Endodermal cell (in vitro differentiated cells): ENCODE data around the gene MTFR1L. TPM values are rescaled to one million over a fixed set of nuclear protein-coding genes. Genes with fewer than 3 reads are reported as not detected.

Experiments
- DNase-seq: peaks from one replicate; pipeline ENCODE4 v3.0.0-alpha.2; 2017
- H3K27ac ChIP-seq: 2 replicates; pipeline ENCODE4 v1.5.1; 2013; ENCODE audit warnings: mild to moderate bottlenecking, low read depth, low read length, moderate library complexity
- H3K27me3 ChIP-seq: 2 replicates; pipeline ENCODE4 v1.6.1; 2013; ENCODE audit warnings: mild to moderate bottlenecking, low read length, moderate library complexity; ENCODE audit not compliant: insufficient read depth, control insufficient read depth, poor library complexity, severe bottlenecking
- H3K36me3 ChIP-seq: 2 replicates; pipeline ENCODE4 v1.7.0; 2013; ENCODE audit warnings: mild to moderate bottlenecking, low read length, moderate library complexity; ENCODE audit not compliant: control insufficient read depth, insufficient read depth
- H3K4me1 ChIP-seq: one replicate; pipeline ENCODE4 v1.7.0; 2013; ENCODE audit warnings: low read length; ENCODE audit not compliant: control insufficient read depth, insufficient read depth
- H3K4me3 ChIP-seq: 2 replicates; pipeline ENCODE4 v1.5.1; 2013; ENCODE audit warnings: mild to moderate bottlenecking, low read length, moderate library complexity
- H3K9ac ChIP-seq: 2 replicates; pipeline ENCODE4 v1.6.1; 2013; ENCODE audit warnings: mild to moderate bottlenecking, low read length, moderate library complexity; ENCODE audit not compliant: poor library complexity, severe bottlenecking; ENCODE audit errors: extremely low read depth
- H3K9me3 ChIP-seq: 2 replicates; pipeline ENCODE4 v1.6.1; 2013; ENCODE audit warnings: mild to moderate bottlenecking, low read length, moderate library complexity; ENCODE audit not compliant: control insufficient read depth
- H3K27ac Mint-ChIP-seq: 2 replicates; pipeline ENCODE4 v1.8.0; 2020; ENCODE audit warnings: mixed read lengths
- H3K27me3 Mint-ChIP-seq: 2 replicates; pipeline ENCODE4 v1.8.0; 2021; ENCODE audit warnings: mild to moderate bottlenecking, mixed read lengths; ENCODE audit not compliant: insufficient read depth
- H3K36me3 Mint-ChIP-seq: 2 replicates; pipeline ENCODE4 v1.8.0; 2020; ENCODE audit warnings: low read depth, mixed read lengths
- H3K4me1 Mint-ChIP-seq: 2 replicates; pipeline ENCODE4 v1.8.0; 2020; ENCODE audit warnings: mixed read lengths
- H3K4me3 Mint-ChIP-seq: 2 replicates; pipeline ENCODE4 v1.8.0; 2020; ENCODE audit warnings: mild to moderate bottlenecking, moderate library complexity, mixed read lengths
- H3K9me3 Mint-ChIP-seq: 2 replicates; pipeline ENCODE4 v1.8.0; 2020; ENCODE audit warnings: mild to moderate bottlenecking, mixed read lengths
- CTCF ChIP-seq: fragments of 200-600 bp; sonication (generic); conservative IDR thresholded peaks from 2 replicates; pipeline ENCODE4 v1.5.0; 2021; ENCODE audit warnings: antibody characterized with exemption, mild to moderate bottlenecking
- WGBS, 2 experiments: methylation state at CpG; one replicate each; pipeline versions ENCODE4 v1.1.5 to v1.1.7; 2013; ENCODE audit warnings: missing lambda C conversion rate in 2 of 2, mixed read lengths in 1 of 2; ENCODE audit not compliant: insufficient coverage in 1 of 2, insufficient read length in 1 of 2; 5-methylcytosine and 5-hydroxymethylcytosine counted together
- total RNA-seq, 2 donors: library from RNA; stranded (reverse); fragmentation: NEBNext Ultra II Directional in 1 of 2; extraction: Animal tissue kit (Norgen Biotek cat#: 25700) in 1 of 2; gene quantifications; 2 replicates in 1 of 2; 3 replicates in 1 of 2; pipeline ENCODE4 v1.2.1, GENCODE V29; 2021

Gene MTFR1L
- total RNA-seq, 2 donors from 2014 or later = 31.6 to 36.2 TPM

- Histone ChIP-seq H3K9ac (peak overlapping the region; percentile 87), H3K27ac (no peak overlapping the region), H3K36me3 (no peaks in the 10 kb centered on the region), H3K27me3 (no peaks in the 10 kb centered on the region), H3K9me3 (no peaks in the 10 kb centered on the region), H3K4me3 (peak overlapping the region; percentile 95), H3K4me1 (no peaks in the 10 kb centered on the region)
- H3K27ac Mint-ChIP-seq = peak overlapping the region; percentile 98
- H3K4me1 Mint-ChIP-seq = peaks cover 16% of the 10 kb centered on the region
- H3K36me3 Mint-ChIP-seq = peaks cover 21% of the 10 kb centered on the region
- H3K9me3 Mint-ChIP-seq = no peaks in the 10 kb centered on the region
- peak overlapping the region; percentile 94 for H3K4me3 Mint-ChIP-seq
- no peak for TF ChIP-seq CTCF
- no peak for DNase-seq
- 33 to 75% methylated on average over 3 to 7 of the region's 7 CpGs for WGBS, 2 experiments
- H3K27me3 Mint-ChIP-seq = no peaks in the 10 kb centered on the region
Measured at GRCh38 chr1:25858494-25858893, 38.7 kb downstream of the MTFR1L start.

- H3K27me3 ChIP-seq = no peaks in the 10 kb centered on the region
- H3K36me3 Mint-ChIP-seq = peaks cover 21% of the 10 kb centered on the region
- TF ChIP-seq CTCF = no peak
- no peaks in the 10 kb centered on the region for H3K9me3 Mint-ChIP-seq
- no peaks in the 10 kb centered on the region for H3K27me3 Mint-ChIP-seq
- H3K36me3 ChIP-seq = no peaks in the 10 kb centered on the region
- H3K9ac ChIP-seq = peak within 1 kb of the TSS; percentile 87
- peaks cover 13% of the 10 kb centered on the region for H3K4me1 Mint-ChIP-seq
- peak within 1 kb of the TSS; percentile 95 for H3K4me3 ChIP-seq
- 1 to 2% methylated on average over 40 to 77 of the region's 77 CpGs for WGBS, 2 experiments
- no peak within 1 kb of the TSS for H3K27ac ChIP-seq
- DNase-seq = peak; percentile 92
- peak within 1 kb of the TSS; percentile 98 for H3K27ac Mint-ChIP-seq
- no peaks in the 10 kb centered on the region for H3K9me3 ChIP-seq
- no peaks in the 10 kb centered on the region for H3K4me1 ChIP-seq
- H3K4me3 Mint-ChIP-seq = peak within 1 kb of the TSS; percentile 94
Measured at GRCh38 chr1:25858906-25859789, 39.4 kb downstream of the MTFR1L start, which contains the start of gene AUNIP. Gene AUNIP, minus strand, starts transcription at chr1:25859457. Its CDS starts 100 bp downstream, at chr1:25859357.

GRCh38 chr1:25861316-25862286 is 41.8 kb downstream of the MTFR1L start:
- TF ChIP-seq CTCF = no peak
- Mint-ChIP-seq H3K36me3 (peaks cover 36% of the 10 kb centered on the region), H3K27ac (peak overlapping the region; percentile 68), H3K9me3 (no peaks in the 10 kb centered on the region), H3K4me3 (no peak overlapping the region), H3K27me3 (no peaks in the 10 kb centered on the region), H3K4me1 (peaks cover 13% of the 10 kb centered on the region)
- no peak overlapping the region for H3K4me3 ChIP-seq
- no peak for DNase-seq
- H3K9ac ChIP-seq = no peak overlapping the region
- no peaks in the 10 kb centered on the region for H3K36me3 ChIP-seq
- no peaks in the 10 kb centered on the region for H3K4me1 ChIP-seq
- H3K27ac ChIP-seq = no peak overlapping the region
- no peaks in the 10 kb centered on the region for H3K9me3 ChIP-seq
- H3K27me3 ChIP-seq = no peaks in the 10 kb centered on the region
- 77 to 91% methylated on average over 4 to 16 of the region's 16 CpGs for WGBS, 2 experiments
